Stomach (tissue), 4 donors: ENCODE measurements around the gene MYO10.

Experiments used
- CTCF ChIP-seq, 7 experiments: fragments of 450-650 bp in 4 of 7; fragments of 200-600 bp in 3 of 7; sonication (generic) in 3 of 7; IDR thresholded peaks; one replicate each; pipeline ENCODE4 v1.5.1; 2016 to 2019; ENCODE audit warnings: antibody characterized with exemption in 7 of 7, control low read depth in 2 of 7, mild to moderate bottlenecking in 1 of 7
- EP300 ChIP-seq: sonication (generic); formaldehyde crosslinking; IDR thresholded peaks from one replicate; pipeline ENCODE4 v1.6.1; 2017; ENCODE audit warnings: antibody characterized with exemption
- POLR2A ChIP-seq, 4 donors: fragments of 450-650 bp; IDR thresholded peaks; one replicate each; pipeline ENCODE4 v1.6.1; 2016; ENCODE audit warnings: antibody characterized with exemption in 4 of 4, control low read depth in 2 of 4, mild to moderate bottlenecking in 1 of 4, moderate library complexity in 1 of 4
- POLR2AphosphoS5 ChIP-seq, 3 donors: sonication (generic); formaldehyde crosslinking; IDR thresholded peaks; one replicate each; pipeline ENCODE4 v1.6.1; 2016; ENCODE audit warnings: antibody characterized with exemption in 3 of 3

- TF ChIP-seq CTCF (IDR thresholded peaks at IDR 0.05): no peak
- TF ChIP-seq EP300: no peak
- TF ChIP-seq POLR2AphosphoS5 (IDR thresholded peaks at IDR 0.05): no peak
- TF ChIP-seq POLR2A (IDR thresholded peaks at IDR 0.05): no peak
Measured at GRCh38 chr5:16763211-16763610, 172.9 kb downstream of the MYO10 start.
